Panc1 (cell line): ENCODE data around the gene DCAF4L1. TPM values are rescaled to one million over a fixed set of nuclear protein-coding genes. Genes with fewer than 3 reads are reported as not detected.

ENCODE experiments used
- ATAC-seq: fragments of 200-7000 bp; cut with Tn5 transposase; 2 replicates; pipeline ENCODE4 v1.9.1; 2020; ENCODE audit warnings: mild to moderate bottlenecking, moderate library complexity
- BruUV-seq: library from RNA; stranded (reverse); fragments of 400-500 nt; replicated peaks from 2 replicates; lab custom pipeline; 2021; lab: Mats Ljungman, UMichigan
- CTCF ChIA-PET: fragments of 300-600 bp; sonication (Branson Sonifier 250); formaldehyde crosslinking; loops from one replicate; lab custom pipeline; 2022; ENCODE audit warnings: antibody characterized with exemption; lab: Charles Lee
- POLR2A ChIA-PET: fragments of 300-600 bp; sonication (Branson Sonifier 250); formaldehyde crosslinking; loops from one replicate; lab custom pipeline; 2022; ENCODE audit warnings: antibody characterized with exemption; lab: Charles Lee
- DNase-seq: peaks from one replicate; pipeline ENCODE4 v3.0.0-alpha.2; 2010; ENCODE audit warnings: low read depth, low spot score
- H3K27ac ChIP-seq: 2 replicates; pipeline ENCODE4 v1.5.1; 2011; ENCODE audit warnings: mild to moderate bottlenecking, low read length, inconsistent platforms
- H3K27me3 ChIP-seq: fragments of 200-500 bp; sonication (Bioruptor generic); 2 replicates; pipeline ENCODE4 v1.6.0; 2014; ENCODE audit warnings: low read length, inconsistent platforms; ENCODE audit not compliant: control insufficient read depth, insufficient read depth
- H3K36me3 ChIP-seq: fragments of 200-500 bp; sonication (Bioruptor generic); 2 replicates; pipeline ENCODE4 v1.5.1; 2014; ENCODE audit warnings: inconsistent platforms, mild to moderate bottlenecking, low read length, moderate library complexity; ENCODE audit not compliant: control insufficient read depth, insufficient read depth
- H3K4me1 ChIP-seq: 2 replicates; pipeline ENCODE4 v1.5.1; 2011; ENCODE audit warnings: inconsistent platforms, mild to moderate bottlenecking, low read length, moderate library complexity; ENCODE audit not compliant: control insufficient read depth, insufficient read depth
- H3K4me3 ChIP-seq, 2 experiments: 2 replicates each; pipeline ENCODE4 v1.5.1; 2011 to 2012; ENCODE audit warnings: low read depth in 2 of 2, low read length in 2 of 2, mild to moderate bottlenecking in 2 of 2, inconsistent platforms in 1 of 2, moderate library complexity in 1 of 2
- H3K9me3 ChIP-seq: fragments of 200-500 bp; sonication (Bioruptor generic); 2 replicates; pipeline ENCODE4 v1.5.1; 2014; ENCODE audit warnings: low read depth, mild to moderate bottlenecking, inconsistent platforms, low read length, moderate library complexity; ENCODE audit not compliant: control insufficient read depth, insufficient read depth
- POLR2AphosphoS5 ChIP-seq: IDR thresholded peaks from 2 replicates; pipeline ENCODE4 v1.6.1; 2012; ENCODE audit warnings: mild to moderate bottlenecking, low read depth, low read length, moderate library complexity
- SIN3A ChIP-seq: IDR thresholded peaks from 2 replicates; pipeline ENCODE4 v1.6.1; 2012; ENCODE audit warnings: low read depth, mild to moderate bottlenecking, low read length, moderate library complexity, borderline replicate concordance; ENCODE audit not compliant: insufficient read depth
- TCF7L2 ChIP-seq: IDR thresholded peaks from 2 replicates; pipeline ENCODE4 v1.6.1; 2011; ENCODE audit warnings: mild to moderate bottlenecking, low read depth, low read length, inconsistent platforms
- in situ Hi-C: cut with HindIII; loops from 2 replicates; pipeline ENCODE4 v1.10.0; 2016; ENCODE audit warnings: low sequenced_read_pairs, low pct_unique_long_range_greater_than_20kb
- intact Hi-C: fragments of 100-400 bp; cut with micrococcal nuclease; formaldehyde crosslinking; loops from one replicate; pipeline ENCODE4 v1.10.0; 2022; ENCODE audit not compliant: unreplicated experiment
- total RNA-seq: library from RNA; stranded (reverse); gene quantifications from one replicate; pipeline ENCODE4 v1.2.1, GENCODE V29; 2021; ENCODE audit not compliant: unreplicated experiment
- TF ChIP-seq, protein P1 (sequence below): fragments of 450-650 bp; IDR thresholded peaks from 2 replicates; pipeline ENCODE4 v1.5.1; 2017; ENCODE audit warnings: mild to moderate bottlenecking
- TF ChIP-seq, protein P2 (sequence below), 2 experiments: IDR thresholded peaks; 2 replicates each; pipeline ENCODE4 v1.6.1; 2011 to 2012; ENCODE audit warnings: low read depth in 2 of 2, control low read depth in 1 of 2, low read length in 1 of 2, mild to moderate bottlenecking in 1 of 2, moderate library complexity in 1 of 2; ENCODE audit not compliant: insufficient read depth in 1 of 2

DCAF4L1 gene
- total RNA-seq, 1 experiment from 2014 or later: 0.13 TPM

DNA sequence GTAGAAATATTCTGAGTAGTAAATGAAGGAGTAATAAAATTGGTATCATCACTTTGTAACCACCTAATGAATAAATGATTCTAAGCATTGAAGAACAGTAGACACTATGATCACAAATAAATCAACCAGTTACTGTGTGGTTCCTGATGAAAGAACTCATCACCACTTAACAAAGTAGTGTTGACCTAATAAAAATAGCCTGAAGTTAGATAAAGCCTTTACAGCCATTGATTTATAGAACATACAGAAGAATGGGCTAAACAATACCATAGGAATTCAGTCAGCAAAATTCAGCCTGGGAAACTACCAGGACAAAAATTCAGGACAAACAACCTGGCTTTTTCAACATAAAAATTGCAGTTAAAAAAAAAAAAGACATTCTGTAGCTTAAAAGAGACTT, 17.8 kb downstream of the DCAF4L1 start:
- no TSS peak for BruUV-seq
- intact Hi-C loops: no loop called here
- ATAC-seq: no peak

DNA sequence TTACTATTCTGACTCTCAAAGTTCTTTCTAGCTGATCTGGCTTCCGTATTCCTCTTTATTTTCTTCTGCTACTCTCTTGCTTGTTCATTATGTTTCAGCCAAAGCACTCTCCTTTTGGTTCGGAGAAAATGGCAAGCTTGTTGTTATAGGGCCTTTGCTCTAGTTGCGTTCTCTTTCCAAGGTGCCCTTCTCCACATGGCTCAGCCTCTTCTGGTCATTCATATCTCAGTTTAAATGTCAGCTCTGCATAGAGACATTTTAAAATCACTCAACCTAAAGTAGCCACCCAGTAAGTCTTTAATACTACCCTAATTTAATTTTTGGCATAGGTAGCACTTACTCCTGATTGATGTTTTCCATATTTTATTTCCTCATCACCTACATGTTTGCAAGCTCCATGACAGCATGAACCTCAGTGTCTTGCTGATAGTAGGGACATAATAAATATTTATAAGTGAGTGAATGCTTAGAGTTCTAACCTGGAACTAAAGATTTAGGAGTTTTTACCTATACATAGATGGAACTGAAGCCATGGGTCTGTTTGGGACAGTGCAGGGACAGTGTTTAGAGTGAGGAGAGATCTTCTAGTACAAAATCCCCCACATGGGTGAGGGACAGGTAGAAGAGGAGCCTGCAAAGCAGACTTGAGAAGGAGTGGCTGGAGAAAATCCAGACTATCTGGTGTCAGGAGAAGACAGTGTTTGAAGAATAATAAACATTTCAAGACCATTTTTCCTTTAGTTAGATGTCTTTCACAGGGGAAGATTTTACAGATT, 26.6 kb downstream of the DCAF4L1 start:
- no peak for TF ChIP-seq TCF7L2
- TF ChIP-seq POLR2AphosphoS5: no peak
- TF ChIP-seq, protein P1, sequence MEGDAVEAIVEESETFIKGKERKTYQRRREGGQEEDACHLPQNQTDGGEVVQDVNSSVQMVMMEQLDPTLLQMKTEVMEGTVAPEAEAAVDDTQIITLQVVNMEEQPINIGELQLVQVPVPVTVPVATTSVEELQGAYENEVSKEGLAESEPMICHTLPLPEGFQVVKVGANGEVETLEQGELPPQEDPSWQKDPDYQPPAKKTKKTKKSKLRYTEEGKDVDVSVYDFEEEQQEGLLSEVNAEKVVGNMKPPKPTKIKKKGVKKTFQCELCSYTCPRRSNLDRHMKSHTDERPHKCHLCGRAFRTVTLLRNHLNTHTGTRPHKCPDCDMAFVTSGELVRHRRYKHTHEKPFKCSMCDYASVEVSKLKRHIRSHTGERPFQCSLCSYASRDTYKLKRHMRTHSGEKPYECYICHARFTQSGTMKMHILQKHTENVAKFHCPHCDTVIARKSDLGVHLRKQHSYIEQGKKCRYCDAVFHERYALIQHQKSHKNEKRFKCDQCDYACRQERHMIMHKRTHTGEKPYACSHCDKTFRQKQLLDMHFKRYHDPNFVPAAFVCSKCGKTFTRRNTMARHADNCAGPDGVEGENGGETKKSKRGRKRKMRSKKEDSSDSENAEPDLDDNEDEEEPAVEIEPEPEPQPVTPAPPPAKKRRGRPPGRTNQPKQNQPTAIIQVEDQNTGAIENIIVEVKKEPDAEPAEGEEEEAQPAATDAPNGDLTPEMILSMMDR: no peak
- TF ChIP-seq, protein P2, sequence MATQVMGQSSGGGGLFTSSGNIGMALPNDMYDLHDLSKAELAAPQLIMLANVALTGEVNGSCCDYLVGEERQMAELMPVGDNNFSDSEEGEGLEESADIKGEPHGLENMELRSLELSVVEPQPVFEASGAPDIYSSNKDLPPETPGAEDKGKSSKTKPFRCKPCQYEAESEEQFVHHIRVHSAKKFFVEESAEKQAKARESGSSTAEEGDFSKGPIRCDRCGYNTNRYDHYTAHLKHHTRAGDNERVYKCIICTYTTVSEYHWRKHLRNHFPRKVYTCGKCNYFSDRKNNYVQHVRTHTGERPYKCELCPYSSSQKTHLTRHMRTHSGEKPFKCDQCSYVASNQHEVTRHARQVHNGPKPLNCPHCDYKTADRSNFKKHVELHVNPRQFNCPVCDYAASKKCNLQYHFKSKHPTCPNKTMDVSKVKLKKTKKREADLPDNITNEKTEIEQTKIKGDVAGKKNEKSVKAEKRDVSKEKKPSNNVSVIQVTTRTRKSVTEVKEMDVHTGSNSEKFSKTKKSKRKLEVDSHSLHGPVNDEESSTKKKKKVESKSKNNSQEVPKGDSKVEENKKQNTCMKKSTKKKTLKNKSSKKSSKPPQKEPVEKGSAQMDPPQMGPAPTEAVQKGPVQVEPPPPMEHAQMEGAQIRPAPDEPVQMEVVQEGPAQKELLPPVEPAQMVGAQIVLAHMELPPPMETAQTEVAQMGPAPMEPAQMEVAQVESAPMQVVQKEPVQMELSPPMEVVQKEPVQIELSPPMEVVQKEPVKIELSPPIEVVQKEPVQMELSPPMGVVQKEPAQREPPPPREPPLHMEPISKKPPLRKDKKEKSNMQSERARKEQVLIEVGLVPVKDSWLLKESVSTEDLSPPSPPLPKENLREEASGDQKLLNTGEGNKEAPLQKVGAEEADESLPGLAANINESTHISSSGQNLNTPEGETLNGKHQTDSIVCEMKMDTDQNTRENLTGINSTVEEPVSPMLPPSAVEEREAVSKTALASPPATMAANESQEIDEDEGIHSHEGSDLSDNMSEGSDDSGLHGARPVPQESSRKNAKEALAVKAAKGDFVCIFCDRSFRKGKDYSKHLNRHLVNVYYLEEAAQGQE (IDR thresholded peaks at IDR 0.05; ENCODE audit: insufficient read depth in 1 of 2, low read depth in 2 of 2, low read length in 1 of 2): no peak
- no peak for TF ChIP-seq SIN3A
- intact Hi-C loops: no loop called here
- CTCF ChIA-PET: no interaction called here
- H3K9me3 ChIP-seq: no peaks in the 10 kb centered on the region
- no peaks in the 10 kb centered on the region for H3K4me1 ChIP-seq
- no TSS peak for BruUV-seq
- in situ Hi-C loops: no loop called here
- no peaks in the 10 kb centered on the region for H3K27me3 ChIP-seq
- POLR2A ChIA-PET: no interaction called here
- ATAC-seq: no peak
- no peaks in the 10 kb centered on the region for H3K36me3 ChIP-seq
- DNase-seq: no peak
- H3K27ac ChIP-seq: no peak overlapping the region
- H3K4me3 ChIP-seq: no peak overlapping the region

More for the DNA sequence above, 17.8 kb downstream of the DCAF4L1 start:
- TF ChIP-seq SIN3A (no peak), TCF7L2 (no peak), POLR2AphosphoS5 (no peak)
- TF ChIP-seq, protein P1: no peak
- TF ChIP-seq, protein P2 (IDR thresholded peaks at IDR 0.05; ENCODE audit: insufficient read depth in 1 of 2, low read depth in 2 of 2, low read length in 1 of 2): no peak
- H3K27me3 ChIP-seq: no peaks in the 10 kb centered on the region
- in situ Hi-C loops: no loop called here
- no peak overlapping the region for H3K27ac ChIP-seq
- H3K9me3 ChIP-seq: no peaks in the 10 kb centered on the region
- POLR2A ChIA-PET: no interaction called here
- H3K36me3 ChIP-seq: no peaks in the 10 kb centered on the region; the same call in 1 of the 2 replicates
- DNase-seq: no peak
- no peak overlapping the region for H3K4me3 ChIP-seq
- H3K4me1 ChIP-seq: no peaks in the 10 kb centered on the region
- CTCF ChIA-PET: no interaction called here
